OCI-LY7 (cell line): Measurements from ENCODE around the gene ABCA8. TPM values are rescaled to one million over a fixed set of nuclear protein-coding genes. Genes with fewer than 3 reads are reported as not detected.

Experiments
- BruUV-seq: library from RNA; stranded (reverse); fragments of 400-500 nt; replicated peaks from 2 replicates; lab custom pipeline; 2021; lab: Mats Ljungman, UMichigan
- CTCF ChIA-PET: fragments of 300-600 bp; sonication (Branson Sonifier 250); formaldehyde crosslinking; loops from one replicate; lab custom pipeline; 2022; ENCODE audit warnings: antibody characterized with exemption; ENCODE audit not compliant: unreplicated experiment; lab: Charles Lee
- POLR2A ChIA-PET: fragments of 300-600 bp; sonication (Branson Sonifier 250); formaldehyde crosslinking; loops from one replicate; lab custom pipeline; 2022; ENCODE audit warnings: antibody characterized with exemption; lab: Charles Lee
- DNase-seq: peaks from one replicate; pipeline ENCODE4 v3.0.0-alpha.2; 2015; ENCODE audit warnings: low spot score
- H2AFZ ChIP-seq: fragments of 200-600 bp; sonication (generic), shearing (Covaris generic); 2 replicates; pipeline ENCODE4 v1.6.1; 2014; ENCODE audit warnings: mild to moderate bottlenecking, antibody characterized with exemption, low read length, moderate library complexity
- H3K27ac ChIP-seq: fragments of 200-600 bp; sonication (generic); 2 replicates; pipeline ENCODE4 v1.5.1; 2014; ENCODE audit warnings: mixed run types, low read depth, mild to moderate bottlenecking, moderate library complexity, low read length, inconsistent platforms; ENCODE audit not compliant: poor library complexity, severe bottlenecking
- H3K36me3 ChIP-seq: fragments of 200-600 bp; sonication (generic); 2 replicates; pipeline ENCODE4 v1.6.1; 2014; ENCODE audit warnings: mild to moderate bottlenecking, antibody characterized with exemption, low read length, moderate library complexity, mixed read lengths; ENCODE audit not compliant: insufficient read depth
- H3K4me1 ChIP-seq: fragments of 200-600 bp; sonication (generic); 2 replicates; pipeline ENCODE4 v1.5.1; 2014; ENCODE audit warnings: mild to moderate bottlenecking, low read length; ENCODE audit not compliant: insufficient read depth, poor library complexity, severe bottlenecking
- H3K4me2 ChIP-seq: fragments of 200-600 bp; sonication (generic); 2 replicates; pipeline ENCODE4 v1.6.1; 2014; ENCODE audit warnings: mild to moderate bottlenecking, low read length
- H3K4me3 ChIP-seq: fragments of 200-600 bp; sonication (generic); 2 replicates; pipeline ENCODE4 v1.5.1; 2014; ENCODE audit warnings: mild to moderate bottlenecking, low read depth, low read length; ENCODE audit not compliant: poor library complexity, severe bottlenecking
- H3K79me2 ChIP-seq: fragments of 200-600 bp; sonication (generic); 2 replicates; pipeline ENCODE4 v1.6.1; 2016; ENCODE audit warnings: low read depth, mild to moderate bottlenecking, low read length, moderate library complexity, mixed read lengths; ENCODE audit not compliant: insufficient read depth
- H3K9me2 ChIP-seq: fragments of 200-600 bp; sonication (generic); 2 replicates; pipeline ENCODE4 v1.6.1; 2016; ENCODE audit warnings: mild to moderate bottlenecking, low read length, mixed read lengths; ENCODE audit not compliant: insufficient read depth
- H3K9me3 ChIP-seq: fragments of 200-600 bp; sonication (generic); 2 replicates; pipeline ENCODE4 v1.6.1; 2014; ENCODE audit warnings: mild to moderate bottlenecking, mixed run types, low read length, mixed read lengths
- H4K20me1 ChIP-seq: fragments of 200-600 bp; sonication (generic); 2 replicates; pipeline ENCODE4 v1.6.1; 2014; ENCODE audit warnings: mild to moderate bottlenecking, antibody characterized with exemption, low read length, moderate library complexity, mixed read lengths; ENCODE audit not compliant: insufficient read depth
- CTCF ChIP-seq: fragments of 200-600 bp; sonication (generic); conservative IDR thresholded peaks from 2 replicates; pipeline ENCODE4 v1.5.1; 2014; ENCODE audit warnings: mild to moderate bottlenecking, antibody characterized with exemption, low read length, moderate library complexity, mixed read lengths
- EZH2phosphoT487 ChIP-seq: fragments of 200-600 bp; sonication (generic); IDR thresholded peaks from 2 replicates; pipeline ENCODE4 v1.6.1; 2018; ENCODE audit warnings: low read depth, borderline replicate concordance, mild to moderate bottlenecking, mixed run types, antibody characterized with exemption, low read length, moderate library complexity, mixed read lengths
- intact Hi-C: fragments of 100-400 bp; cut with micrococcal nuclease; formaldehyde crosslinking; loops from one replicate; pipeline ENCODE4 v1.10.0; 2022; ENCODE audit not compliant: unreplicated experiment
- total RNA-seq, 2 experiments: library from RNA; depleted of rRNA in 1 of 2; stranded (reverse); fragments of >200 nt in 1 of 2; shearing (Covaris generic) in 1 of 2; gene quantifications; 2 replicates each; pipeline ENCODE4 v1.2.3, GENCODE V29; 2014 to 2022

The ABCA8 gene
- total RNA-seq, 2 experiments from 2014 or later: not detected

- Histone ChIP-seq H3K4me3 (no peak overlapping the region), H2AFZ (no peak overlapping the region), H3K9me2 (no peaks in the 10 kb centered on the region), H3K27ac (no peak overlapping the region), H4K20me1 (no peaks in the 10 kb centered on the region), H3K4me2 (no peak overlapping the region), H3K9me3 (no peaks in the 10 kb centered on the region), H3K36me3 (no peaks in the 10 kb centered on the region), H3K4me1 (no peaks in the 10 kb centered on the region), H3K79me2 (no peaks in the 10 kb centered on the region)
- no peak for DNase-seq
- no TSS peak for BruUV-seq
- intact Hi-C loops: no loop called here
- ChIA-PET CTCF (no interaction called here), POLR2A (no interaction called here)
- TF ChIP-seq CTCF (0 out of 2 replicates have a peak, but pooled peaks have one; percentile 2), EZH2phosphoT487 (no peak)
Measured at GRCh38 chr17:68910251-68910705, 44.9 kb downstream of the ABCA8 start.

GRCh38 chr17:68909066-68909465 is 46.1 kb downstream of the ABCA8 start:
- Histone ChIP-seq H4K20me1 (no peaks in the 10 kb centered on the region), H3K4me1 (no peaks in the 10 kb centered on the region), H3K4me2 (no peak overlapping the region), H3K9me3 (no peaks in the 10 kb centered on the region), H3K36me3 (no peaks in the 10 kb centered on the region), H3K27ac (no peak overlapping the region), H3K79me2 (no peaks in the 10 kb centered on the region), H3K4me3 (no peak overlapping the region), H2AFZ (no peak overlapping the region), H3K9me2 (no peaks in the 10 kb centered on the region)
- intact Hi-C loops: no loop called here
- BruUV-seq: no TSS peak
- ChIA-PET CTCF (no interaction called here), POLR2A (interaction anchor here (0.7 to 1.6 kb wide), 4 partner anchors 9 to 419 kb away, joined by 3 read pairs; no protein-coding TSS in a partner anchor)
- no peak for TF ChIP-seq CTCF
- TF ChIP-seq EZH2phosphoT487: no peak
- DNase-seq: peak; percentile 20

- Histone ChIP-seq H3K4me1 (no peaks in the 10 kb centered on the region), H3K9me2 (no peaks in the 10 kb centered on the region), H3K4me2 (no peak overlapping the region), H3K9me3 (no peaks in the 10 kb centered on the region), H3K4me3 (no peak overlapping the region), H3K36me3 (no peaks in the 10 kb centered on the region), H3K27ac (no peak overlapping the region), H3K79me2 (no peaks in the 10 kb centered on the region), H4K20me1 (no peaks in the 10 kb centered on the region), H2AFZ (no peak overlapping the region)
- BruUV-seq: no TSS peak
- no peak for TF ChIP-seq CTCF
- no peak for TF ChIP-seq EZH2phosphoT487
- DNase-seq: no peak
- ChIA-PET CTCF (no interaction called here), POLR2A (interaction anchor here (0.7 to 1.6 kb wide), 2 partner anchors 356 to 420 kb away, joined by 3 read pairs; no protein-coding TSS in a partner anchor)
- intact Hi-C loops: no loop called here
Measured at GRCh38 chr17:68908045-68908444, 47.1 kb downstream of the ABCA8 start.
